K562 (cell line): Measurements from ENCODE around the gene CCDC136. TPM values are rescaled to one million over a fixed set of nuclear protein-coding genes. Genes with fewer than 3 reads are reported as not detected.

Source experiments
- GTF3C2 ChIP-seq: IDR thresholded peaks from 3 replicates; pipeline ENCODE4 v1.6.1; 2011; ENCODE audit warnings: borderline replicate concordance, mild to moderate bottlenecking, moderate library complexity; ENCODE audit not compliant: insufficient read length; ENCODE audit errors: extremely low read depth
- HMGXB4 ChIP-seq: sonication (generic); formaldehyde crosslinking; IDR thresholded peaks from 2 replicates; pipeline ENCODE4 v1.8.1; 2023; ENCODE audit warnings: mild to moderate bottlenecking, missing genetic modification reagents
- IRF9 ChIP-seq: fragments of 450-650 bp; IDR thresholded peaks from 2 replicates; pipeline ENCODE4 v1.6.1; 2016; ENCODE audit warnings: missing biosample characterization, missing genetic modification characterization
- JUND ChIP-seq, 2 experiments: IDR thresholded peaks; 2 replicates in 1 of 2; 3 replicates in 1 of 2; pipeline ENCODE4 v1.6.1; 2011; ENCODE audit warnings: borderline replicate concordance in 2 of 2, low read depth in 2 of 2, low read length in 2 of 2, improper control_type of control experiment in 1 of 2, missing biosample characterization in 1 of 2, missing genetic modification characterization in 1 of 2, missing genetic modification reagents in 1 of 2
- NELFE ChIP-seq: IDR thresholded peaks from 2 replicates; pipeline ENCODE4 v1.6.1; 2011; ENCODE audit warnings: mild to moderate bottlenecking; ENCODE audit not compliant: insufficient read depth, insufficient read length
- NR1H2 ChIP-seq: sonication (generic); formaldehyde crosslinking; IDR thresholded peaks from 2 replicates; pipeline ENCODE4 v1.4.0; 2020; ENCODE audit warnings: mild to moderate bottlenecking, missing genetic modification reagents
- POLR3A ChIP-seq: IDR thresholded peaks from 2 replicates; pipeline ENCODE4 v1.6.1; 2011; ENCODE audit warnings: borderline replicate concordance, mild to moderate bottlenecking, moderate library complexity; ENCODE audit not compliant: insufficient read length, insufficient read depth; ENCODE audit errors: extremely low read depth
- RBM14 ChIP-seq: fragments of 200-400 bp; formaldehyde crosslinking; IDR thresholded peaks from 2 replicates; pipeline ENCODE4 v1.6.1; 2018; ENCODE audit warnings: low read depth, mild to moderate bottlenecking, low read length, moderate library complexity, borderline replicate concordance; ENCODE audit not compliant: insufficient read depth
- ZNF197 ChIP-seq: fragments of 200-800 bp; sonication (Bioruptor generic); IDR thresholded peaks from 2 replicates; pipeline ENCODE4 v1.6.1; 2016; ENCODE audit warnings: low read depth, missing genetic modification characterization, missing compliant biosample characterization
- ZNF23 ChIP-seq: fragments of 250-450 bp; sonication (Bioruptor Pico); IDR thresholded peaks from 2 replicates; pipeline ENCODE4 v1.4.0; 2020; ENCODE audit warnings: mild to moderate bottlenecking
- ZNF444 ChIP-seq: fragments of 250-450 bp; sonication (Bioruptor Pico); IDR thresholded peaks from 2 replicates; pipeline ENCODE4 v1.4.0; 2020; ENCODE audit warnings: mild to moderate bottlenecking, moderate library complexity
- ZNF77 ChIP-seq: fragments of 250-450 bp; sonication (Bioruptor Pico); IDR thresholded peaks from 2 replicates; pipeline ENCODE4 v1.5.0; 2020
- polyA plus RNA-seq, 8 experiments: library from polyadenylated mRNA; depleted of rRNA in 4 of 8; stranded (reverse) in 5 of 8; unstranded in 3 of 8; fragments of >200 nt; fragmentation: Nextera tagmentation in 2 of 8; fragmentation: Illumina TruSeq in 1 of 8; extraction: Ambion mirVana in 2 of 8; extraction: Trizol in 1 of 8; gene quantifications; 2 replicates each; pipeline versions ENCODE4 v1.2.1 to v1.2.3, GENCODE V29; 2011 to 2014; ENCODE audit warnings: inconsistent platforms in 1 of 8, missing spikeins in 1 of 8
- total RNA-seq, 7 experiments: library from RNA; depleted of rRNA in 6 of 7; stranded (reverse); fragments of >200 nt in 6 of 7; fragmentation: Illumina TruSeq in 2 of 7; extraction: Trizol in 2 of 7; gene quantifications; 2 replicates each; pipeline versions ENCODE4 v1.2.1 to v1.2.3, GENCODE V29; 2011 to 2021; ENCODE audit warnings: low replicate concordance in 1 of 7

Gene CCDC136
- total and polyA plus RNA-seq, 9 of the 15 experiments (the other 6 are each of a cell fraction or from before 2014, with no cell fraction given): 2.4 to 40.8 (median 26.5) TPM

- TF ChIP-seq GTF3C2 (no peak), ZNF444 (CRISPR knock-in tag) (no peak), JUND (IDR thresholded peaks at IDR 0.05; ENCODE audit: borderline replicate concordance, low read depth, low read length) (no peak), JUND (tag; IDR thresholded peaks at IDR 0.05; ENCODE audit: borderline replicate concordance, low read depth, low read length) (no peak), RBM14 (no peak), IRF9 (tag) (no peak), ZNF197 (no peak), NR1H2 (CRISPR knock-in tag) (no peak), HMGXB4 (no peak), ZNF23 (CRISPR knock-in tag) (no peak), ZNF77 (CRISPR knock-in tag) (no peak), NELFE (no peak), POLR3A (no peak)
These were observed 858 bp downstream of the CCDC136 start (continued) for GRCh38 chr7:128792471-128793180.
